H1 (cell line): Measurements from ENCODE around the gene DBNL. TPM values are rescaled to one million over a fixed set of nuclear protein-coding genes. Genes with fewer than 3 reads are reported as not detected.
"Not testable (repeated sequence)": the region's sequence is repeated elsewhere in the genome, so short reads cannot be mapped to it uniquely, and the experiment has no call there.

Experiments
- CTCF ChIA-PET: fragments of 300-600 bp; sonication (Branson Sonifier 250); formaldehyde crosslinking; loops from one replicate; lab custom pipeline; 2021; ENCODE audit not compliant: partially characterized antibody; lab: Charles Lee
- POLR2A ChIA-PET: fragments of 300-600 bp; sonication (Branson Sonifier 250); formaldehyde crosslinking; loops from one replicate; lab custom pipeline; 2021; ENCODE audit warnings: inconsistent platforms; ENCODE audit not compliant: partially characterized antibody; lab: Charles Lee
- DNase-seq, 2 experiments: peaks; one replicate each; pipeline versions ENCODE4 v3.0.0 to v3.0.0-alpha.2; 2010 to 2022; ENCODE audit warnings: low spot score in 2 of 2, low read depth in 1 of 2, mixed read lengths in 1 of 2
- FAIRE-seq: peaks from 2 replicates; lab custom pipeline; 2011; peaks lifted over from hg19 to GRCh38; lab: Jason Lieb, UNC
- H2AFZ ChIP-seq: 2 replicates; pipeline ENCODE4 v1.8.1; 2012; ENCODE audit warnings: low read length, inconsistent platforms
- H2AK5ac ChIP-seq: 2 replicates; pipeline ENCODE4 v1.6.1; 2013; ENCODE audit warnings: low read depth, low read length
- H2BK120ac ChIP-seq: replicated peaks from 2 replicates; pipeline ENCODE3; 2013; ENCODE audit warnings: low read depth, low read length, inconsistent platforms
- H2BK12ac ChIP-seq: 2 replicates; pipeline ENCODE4 v1.6.1; 2013; ENCODE audit warnings: low read depth, low read length
- H2BK15ac ChIP-seq: 2 replicates; pipeline ENCODE4 v1.6.1; 2013; ENCODE audit warnings: low read length
- H2BK20ac ChIP-seq: 2 replicates; pipeline ENCODE4 v1.6.1; 2013; ENCODE audit warnings: low read length
- H2BK5ac ChIP-seq: 2 replicates; pipeline ENCODE4 v1.6.1; 2013; ENCODE audit warnings: low read depth, low read length
- H3K14ac ChIP-seq: 2 replicates; pipeline ENCODE4 v1.6.1; 2013; ENCODE audit warnings: inconsistent platforms; ENCODE audit not compliant: insufficient read length
- H3K18ac ChIP-seq: 2 replicates; pipeline ENCODE4 v1.6.1; 2013; ENCODE audit warnings: low read length; ENCODE audit errors: extremely low read depth
- H3K23ac ChIP-seq: 2 replicates; pipeline ENCODE4 v1.6.1; 2013; ENCODE audit warnings: inconsistent platforms; ENCODE audit not compliant: insufficient read length
- H3K23me2 ChIP-seq: 2 replicates; pipeline ENCODE4 v1.6.1; 2013; ENCODE audit warnings: low read depth, low read length
- H3K27ac ChIP-seq: 2 replicates; pipeline ENCODE4 v1.6.1; 2011; ENCODE audit warnings: low read depth, low read length, inconsistent platforms
- H3K27me3 ChIP-seq, 4 experiments: replicated peaks in 1 of 4; 1 replicate in 1 of 4; 2 replicates in 3 of 4; pipeline versions ENCODE4 v1.6.1 to v1.8.1; 2011 to 2013; ENCODE audit warnings: low read length in 3 of 4, mild to moderate bottlenecking in 3 of 4, inconsistent platforms in 2 of 4, mixed read lengths in 2 of 4, moderate library complexity in 1 of 4; ENCODE audit not compliant: control insufficient read depth in 3 of 4, insufficient read depth in 3 of 4; ENCODE audit errors: extremely low read depth in 1 of 4
- H3K36me3 ChIP-seq, 4 experiments: 2 replicates each; pipeline versions ENCODE4 v1.6.1 to v1.8.1; 2011 to 2013; ENCODE audit warnings: mild to moderate bottlenecking in 4 of 4, low read length in 3 of 4, moderate library complexity in 2 of 4, control low read depth in 1 of 4, inconsistent platforms in 1 of 4; ENCODE audit not compliant: insufficient read depth in 4 of 4, control insufficient read depth in 2 of 4
- H3K4ac ChIP-seq: replicated peaks from 2 replicates; pipeline ENCODE3; 2013; ENCODE audit warnings: low read length, low read depth, mixed read lengths, inconsistent platforms; ENCODE audit not compliant: insufficient read length
- H3K4me1 ChIP-seq, 4 experiments: replicated peaks in 1 of 4; 1 replicate in 1 of 4; 2 replicates in 3 of 4; pipeline versions ENCODE4 v1.6.1 to v1.8.1; 2011 to 2013; ENCODE audit warnings: low read length in 3 of 4, inconsistent platforms in 2 of 4, mixed read lengths in 1 of 4; ENCODE audit not compliant: insufficient read depth in 4 of 4, control insufficient read depth in 3 of 4
- H3K4me2 ChIP-seq, 2 experiments: 2 replicates each; pipeline versions ENCODE4 v1.6.1 to v1.8.1; 2011 to 2013; ENCODE audit warnings: low read depth in 2 of 2, low read length in 2 of 2, control low read depth in 1 of 2, inconsistent platforms in 1 of 2, mild to moderate bottlenecking in 1 of 2; ENCODE audit not compliant: insufficient read depth in 1 of 2
- H3K4me3 ChIP-seq, 4 experiments: fragments of 200-600, 300-600 bp in 1 of 4; sonication (generic), shearing (Covaris generic), sonication (Bioruptor Twin) in 1 of 4; 2 replicates each; pipeline versions ENCODE4 v1.5.1 to v1.8.1; 2011 to 2016; ENCODE audit warnings: low read length in 4 of 4, low read depth in 3 of 4, control low read depth in 2 of 4, inconsistent platforms in 2 of 4, mild to moderate bottlenecking in 2 of 4, mixed read lengths in 1 of 4, moderate library complexity in 1 of 4; ENCODE audit not compliant: insufficient read depth in 2 of 4; ENCODE audit errors: extremely low read depth in 1 of 4
- H3K56ac ChIP-seq: replicated peaks from 2 replicates; pipeline ENCODE3; 2013; ENCODE audit warnings: low read depth, mild to moderate bottlenecking, mixed read lengths, low read length, inconsistent platforms; ENCODE audit not compliant: insufficient read length
- H3K79me1 ChIP-seq: 2 replicates; pipeline ENCODE4 v1.6.1; 2013; ENCODE audit warnings: low read depth, low read length, control low read depth
- H3K79me2 ChIP-seq, 2 experiments: 2 replicates each; pipeline versions ENCODE4 v1.6.1 to v1.8.1; 2012 to 2013; ENCODE audit warnings: low read length in 2 of 2, mild to moderate bottlenecking in 2 of 2, inconsistent platforms in 1 of 2; ENCODE audit not compliant: insufficient read depth in 2 of 2, control insufficient read depth in 1 of 2
- H3K9ac ChIP-seq, 4 experiments: replicated peaks in 1 of 4; 1 replicate in 1 of 4; 2 replicates in 3 of 4; pipeline versions ENCODE4 v1.6.1 to v1.8.1; 2011 to 2013; ENCODE audit warnings: low read depth in 3 of 4, low read length in 3 of 4, control low read depth in 2 of 4, mild to moderate bottlenecking in 2 of 4, moderate library complexity in 2 of 4, inconsistent platforms in 1 of 4; ENCODE audit errors: extremely low read depth in 1 of 4
- H3K9me3 ChIP-seq, 2 experiments: 2 replicates each; pipeline versions ENCODE4 v1.6.1 to v1.8.1; 2012 to 2013; ENCODE audit warnings: mild to moderate bottlenecking in 2 of 2, moderate library complexity in 2 of 2, control low read depth in 1 of 2, inconsistent platforms in 1 of 2, low read depth in 1 of 2, low read length in 1 of 2, mixed read lengths in 1 of 2; ENCODE audit not compliant: insufficient read depth in 2 of 2
- H4K20me1 ChIP-seq, 2 experiments: replicated peaks in 1 of 2; 2 replicates each; pipeline versions ENCODE3 to v1.8.1; 2011 to 2013; ENCODE audit warnings: inconsistent platforms in 2 of 2, low read length in 2 of 2, mild to moderate bottlenecking in 1 of 2; ENCODE audit not compliant: insufficient read depth in 2 of 2, control insufficient read depth in 1 of 2
- H4K5ac ChIP-seq: 2 replicates; pipeline ENCODE4 v1.6.1; 2013; ENCODE audit warnings: low read length, low read depth, mixed read lengths, inconsistent platforms; ENCODE audit not compliant: insufficient read length
- H4K8ac ChIP-seq: 2 replicates; pipeline ENCODE4 v1.8.0; 2013; ENCODE audit warnings: mild to moderate bottlenecking, moderate library complexity, low read length, inconsistent platforms; ENCODE audit not compliant: insufficient read depth; ENCODE audit errors: extremely low read depth
- H4K91ac ChIP-seq: replicated peaks from 2 replicates; pipeline ENCODE3; 2013; ENCODE audit warnings: low read length, mixed read lengths, inconsistent platforms; ENCODE audit not compliant: insufficient read length
- CREB1 ChIP-seq: IDR thresholded peaks from 2 replicates; pipeline ENCODE4 v1.6.1; 2012; ENCODE audit warnings: inconsistent platforms
- EGR1 ChIP-seq: IDR thresholded peaks from 2 replicates; pipeline ENCODE4 v1.6.1; 2011; ENCODE audit warnings: low read depth, low read length, borderline replicate concordance
- HDAC2 ChIP-seq, 2 experiments: fragments of 300-600 bp in 1 of 2; sonication (generic) in 1 of 2; IDR thresholded peaks; 2 replicates each; pipeline ENCODE4 v1.6.1; 2011 to 2012; ENCODE audit warnings: low read depth in 2 of 2, low read length in 2 of 2, mild to moderate bottlenecking in 2 of 2, moderate library complexity in 2 of 2, borderline replicate concordance in 1 of 2, inconsistent platforms in 1 of 2
- MAX ChIP-seq: IDR thresholded peaks from 2 replicates; pipeline ENCODE4 v1.6.1; 2012; ENCODE audit warnings: inconsistent platforms
- NRF1 ChIP-seq: IDR thresholded peaks from 2 replicates; pipeline ENCODE4 v1.6.1; 2011; ENCODE audit warnings: mild to moderate bottlenecking, low read depth, low read length, improper control_type of control experiment
- TAF7 ChIP-seq: optimal IDR thresholded peaks from 2 replicates; pipeline ENCODE3; 2011; ENCODE audit warnings: low read depth, mild to moderate bottlenecking, inconsistent platforms, low read length, moderate library complexity, borderline replicate concordance
- WGBS, 2 experiments: shearing (Covaris generic) in 1 of 2; methylation state at CpG; one replicate each; pipeline versions ENCODE4 v1.1.6 to v1.1.7; 2013 to 2015; ENCODE audit warnings: low lambda C conversion rate in 2 of 2, mixed read lengths in 2 of 2, inconsistent platforms in 1 of 2, low coverage in 1 of 2, missing lambda C conversion rate in 1 of 2; ENCODE audit not compliant: insufficient replicate concordance in 2 of 2, insufficient coverage in 1 of 2, insufficient read length in 1 of 2; ENCODE audit errors: extremely low coverage in 1 of 2, missing lambda C conversion rate in 1 of 2; 5-methylcytosine and 5-hydroxymethylcytosine counted together
- polyA plus RNA-seq, 7 experiments: library from polyadenylated mRNA; depleted of rRNA in 3 of 7; stranded (reverse) in 5 of 7; unstranded in 2 of 7; fragments of >200 nt in 5 of 7; fragments of 200-250 nt in 2 of 7; gene quantifications; 1 replicate in 5 of 7; 2 replicates in 1 of 7; 4 replicates in 1 of 7; pipeline versions ENCODE4 v1.2.1 to v1.2.3, GENCODE V29; 2011 to 2013; ENCODE audit warnings: missing spikeins in 2 of 7, mixed read lengths in 2 of 7
- total RNA-seq: library from RNA; stranded (reverse); fragmentation: NEBNext Ultra II Directional; extraction: Animal tissue kit (Norgen Biotek cat#: 25700); gene quantifications from 2 replicates; pipeline ENCODE4 v1.2.1, GENCODE V29; 2021
- TF ChIP-seq, protein P1 (sequence below): IDR thresholded peaks from 2 replicates; pipeline ENCODE4 v1.6.1; 2012; ENCODE audit warnings: low read length, inconsistent platforms

Gene DBNL
- total and polyA plus RNA-seq, 2 of the 8 experiments (the other 6 are each of a cell fraction or from before 2014, with no cell fraction given) = 30.9 to 56.6 TPM

- H2BK5ac ChIP-seq, H3K14ac ChIP-seq, H3K36me3 ChIP-seq, H3K4ac ChIP-seq, H3K27ac ChIP-seq, H4K20me1 ChIP-seq, H2BK12ac ChIP-seq, H3K27me3 ChIP-seq, H3K79me1 ChIP-seq, H3K23ac ChIP-seq, H3K79me2 ChIP-seq, H2AK5ac ChIP-seq, H2BK120ac ChIP-seq, H2BK15ac ChIP-seq, H2AFZ ChIP-seq, H2BK20ac ChIP-seq, H4K91ac ChIP-seq, POLR2A ChIA-PET, H3K4me1 ChIP-seq, H3K18ac ChIP-seq, FAIRE-seq, H3K9me3 ChIP-seq, H4K5ac ChIP-seq, H3K23me2 ChIP-seq, H3K56ac ChIP-seq: not testable (repeated sequence)
- CTCF ChIA-PET = interaction anchor here (0.8 to 1.8 kb wide), 4 partner anchors 25 to 103 kb away, joined by 3 to 9 read pairs (median 6); partner anchors contain the start of gene DBNL
- H4K8ac ChIP-seq = peak overlapping the region; percentile 51; the same call in 1 of the 2 replicates
- 3% methylated on average over 52 of the region's 63 CpGs; no CpG with 5 or more reads in 1 of the 2 experiments for WGBS, 2 experiments
- H3K4me2 ChIP-seq = peak overlapping the region; percentile 57 to 62
- peak; percentile 81 to 99 for DNase-seq
- peak overlapping the region; percentile 46 to 66 (median 50); a peak in 5 of 7 replicates for H3K9ac ChIP-seq
- H3K4me3 ChIP-seq = peak overlapping the region; percentile 58 to 87 (median 78)
- TF ChIP-seq HDAC2 (IDR thresholded peaks at IDR 0.05; ENCODE audit: borderline replicate concordance in 1 of 2, low read depth in 2 of 2, low read length in 2 of 2) = peak in 1 of 2 experiments; percentile 93; a peak in 3 of 4 replicates
- TF ChIP-seq CREB1 = peak; percentile 58
- peak; percentile 55 for TF ChIP-seq NRF1
- peak; percentile 38 for TF ChIP-seq MAX
- peak; percentile 89 for TF ChIP-seq EGR1
- TF ChIP-seq TAF7 = peak; percentile 78
- TF ChIP-seq, protein P1, sequence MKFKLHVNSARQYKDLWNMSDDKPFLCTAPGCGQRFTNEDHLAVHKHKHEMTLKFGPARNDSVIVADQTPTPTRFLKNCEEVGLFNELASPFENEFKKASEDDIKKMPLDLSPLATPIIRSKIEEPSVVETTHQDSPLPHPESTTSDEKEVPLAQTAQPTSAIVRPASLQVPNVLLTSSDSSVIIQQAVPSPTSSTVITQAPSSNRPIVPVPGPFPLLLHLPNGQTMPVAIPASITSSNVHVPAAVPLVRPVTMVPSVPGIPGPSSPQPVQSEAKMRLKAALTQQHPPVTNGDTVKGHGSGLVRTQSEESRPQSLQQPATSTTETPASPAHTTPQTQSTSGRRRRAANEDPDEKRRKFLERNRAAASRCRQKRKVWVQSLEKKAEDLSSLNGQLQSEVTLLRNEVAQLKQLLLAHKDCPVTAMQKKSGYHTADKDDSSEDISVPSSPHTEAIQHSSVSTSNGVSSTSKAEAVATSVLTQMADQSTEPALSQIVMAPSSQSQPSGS = peak; percentile 46; the same call in 1 of the 2 replicates
Measured at GRCh38 chr7:44018857-44019807, 25.4 kb upstream of the DBNL start.
